ELR (cell line): ENCODE measurements around the gene IQCN.
A peak's percentile ranks its signal among the peaks of the same experiment; 100 is the strongest.

ENCODE experiments used
- DNase-seq: peaks from one replicate; pipeline ENCODE4 v3.0.0-alpha.2; 2015; ENCODE audit warnings: low read depth

IQCN gene

DNA sequence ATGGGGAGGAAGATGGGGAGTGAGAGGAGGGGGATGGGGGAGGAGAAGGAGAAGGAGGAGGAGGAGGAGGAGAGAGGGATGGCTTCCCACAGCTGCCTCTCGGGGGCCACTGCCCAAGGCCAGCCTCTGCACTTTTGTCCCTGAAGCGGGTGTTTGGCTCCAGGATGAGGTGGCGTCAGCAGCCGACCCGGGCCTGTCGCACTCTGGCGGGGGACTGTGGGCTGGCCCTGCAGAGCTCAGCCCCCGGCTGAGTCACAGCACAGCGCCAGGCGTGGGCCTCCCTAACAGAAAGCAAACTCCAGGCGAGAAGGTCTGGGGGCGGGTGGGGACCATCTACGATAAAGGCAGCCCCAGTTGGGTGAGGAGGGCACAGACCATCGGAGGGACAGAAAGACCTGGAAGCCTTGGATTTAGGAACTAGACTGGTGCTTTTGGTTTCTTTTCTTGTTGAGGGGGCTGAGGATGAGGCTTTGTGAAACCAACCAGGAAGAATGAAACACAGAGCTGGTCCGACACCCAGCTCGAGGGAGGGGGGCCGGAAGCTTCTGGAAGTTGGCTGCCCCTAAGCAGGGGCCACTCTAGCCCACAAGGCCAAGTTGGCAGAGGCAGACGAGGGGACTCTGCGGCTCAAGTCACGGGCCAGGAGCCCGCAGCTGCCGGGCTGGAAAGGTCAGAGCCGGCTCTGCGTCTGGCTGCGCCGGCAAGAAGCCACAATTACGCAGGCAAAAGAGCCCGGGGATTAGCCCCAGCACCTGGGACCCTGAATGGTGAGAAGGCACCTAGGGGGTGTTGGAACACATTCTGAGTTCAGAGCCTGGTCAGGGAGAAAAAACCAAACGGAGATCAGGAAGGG is 30.4 kb upstream of the IQCN start:
- peak; percentile 83 for DNase-seq

GRCh38 chr19:18304208-18304457 is 29.9 kb upstream of the IQCN start:
- DNase-seq: no peak

GRCh38 chr19:18301718-18302111 is 27.5 kb upstream of the IQCN start:
- DNase-seq: no peak

DNA sequence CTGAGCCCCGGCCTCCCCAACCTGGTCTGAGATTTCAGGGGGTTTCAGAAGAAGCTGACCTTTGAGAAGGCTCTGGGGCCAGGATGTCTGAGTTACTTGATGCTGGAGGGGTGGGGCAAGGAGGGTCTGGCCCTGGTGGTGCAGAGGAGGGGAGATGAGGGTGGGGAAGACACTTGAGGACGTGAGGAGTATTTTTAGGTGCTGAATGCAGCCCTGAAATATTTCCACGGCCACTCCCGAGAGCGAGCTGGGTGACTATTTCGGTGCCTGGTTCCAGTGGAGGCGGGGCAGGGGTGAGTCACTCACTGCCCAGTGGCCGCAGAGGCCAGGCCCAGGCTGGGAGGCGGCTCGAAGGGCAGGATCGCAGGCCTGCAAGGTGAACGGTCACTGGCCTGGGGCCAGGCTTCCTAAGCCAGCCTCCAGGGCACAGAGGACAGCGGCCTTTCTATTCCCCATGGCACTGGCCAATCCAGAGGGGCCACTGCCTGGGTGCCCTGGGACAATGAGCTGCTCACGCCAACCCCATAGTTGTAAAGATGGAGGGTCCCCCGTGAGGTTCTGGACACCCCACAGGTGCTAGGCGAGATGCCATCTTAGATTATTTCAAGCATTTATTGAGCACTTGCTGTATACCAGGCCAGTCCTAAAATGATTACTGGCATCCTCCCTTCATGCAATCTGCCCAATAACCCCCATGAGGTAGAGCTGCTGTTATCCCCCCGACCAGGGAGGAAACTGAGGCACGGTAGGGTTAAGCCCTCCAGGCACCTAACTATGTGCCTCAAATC is 26.9 kb upstream of the IQCN start:
- peak; percentile 85 for DNase-seq

DNA sequence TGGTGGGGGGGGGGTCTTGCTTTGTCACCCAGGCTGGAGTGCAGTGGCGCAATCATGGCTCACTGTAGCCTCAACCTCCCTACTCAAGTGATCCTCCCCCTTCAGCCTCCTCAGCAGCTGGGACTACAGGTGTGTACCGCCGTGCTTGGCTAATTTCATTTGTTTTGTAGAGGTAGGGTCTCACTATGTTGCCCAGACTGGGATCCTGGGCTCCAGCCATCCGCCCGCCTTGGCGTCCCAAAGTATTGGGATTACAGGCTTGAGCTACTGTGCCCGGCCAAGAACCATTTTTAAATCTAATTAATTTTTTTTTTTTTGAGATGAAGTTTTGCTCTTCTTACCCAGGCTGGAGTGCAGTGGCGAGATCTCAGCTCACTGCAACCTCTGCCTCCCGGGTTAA is 25.4 kb upstream of the IQCN start:
- no peak for DNase-seq

- peak; percentile 48 for DNase-seq
Observed at GRCh38 chr19:18298601-18299000, 24.3 kb upstream of the IQCN start.

DNA sequence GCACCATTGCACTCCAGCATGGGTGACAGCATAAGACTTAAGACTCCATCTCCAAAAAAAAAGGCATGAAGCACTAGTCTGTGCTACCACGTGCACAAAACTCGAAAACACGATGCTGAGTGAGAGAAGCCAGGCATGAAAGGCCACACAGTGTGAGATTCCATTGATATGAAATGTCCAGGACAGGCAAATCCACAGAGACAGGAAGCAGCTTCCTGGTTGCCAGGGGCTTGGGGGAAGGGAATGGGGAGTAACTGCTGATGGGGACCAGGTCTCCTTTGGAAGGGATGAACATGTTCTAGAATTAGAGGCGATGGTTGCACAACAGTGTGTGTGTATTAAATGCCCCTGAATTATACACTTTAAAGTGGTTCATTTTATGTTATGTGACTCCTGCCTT is 23.1 kb upstream of the IQCN start:
- no peak for DNase-seq

GRCh38 chr19:18295034-18295451 is 20.8 kb upstream of the IQCN start:
- DNase-seq: no peak

DNA sequence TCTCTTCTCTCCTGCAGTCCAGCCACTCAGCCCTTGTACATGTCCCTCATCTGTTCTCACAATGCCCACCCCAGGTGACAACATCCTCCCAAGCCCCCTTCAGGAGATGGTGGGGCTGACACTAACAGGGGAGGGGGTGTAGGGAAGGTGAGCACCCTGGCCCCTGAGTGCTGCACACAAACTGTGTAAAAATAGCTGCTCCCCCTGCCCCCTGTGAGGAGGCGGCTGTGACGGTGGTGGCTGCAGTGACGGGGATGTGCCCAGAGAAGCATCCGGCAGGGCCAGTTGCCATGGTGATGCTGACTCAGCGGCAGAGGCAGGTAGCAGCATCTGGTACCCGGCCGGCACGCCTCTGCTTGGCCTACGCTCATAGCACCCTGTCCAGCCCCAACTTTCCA is 20.2 kb upstream of the IQCN start:
- no peak for DNase-seq

GRCh38 chr19:18293642-18294466 is 19.6 kb upstream of the IQCN start:
- no peak for DNase-seq

DNA sequence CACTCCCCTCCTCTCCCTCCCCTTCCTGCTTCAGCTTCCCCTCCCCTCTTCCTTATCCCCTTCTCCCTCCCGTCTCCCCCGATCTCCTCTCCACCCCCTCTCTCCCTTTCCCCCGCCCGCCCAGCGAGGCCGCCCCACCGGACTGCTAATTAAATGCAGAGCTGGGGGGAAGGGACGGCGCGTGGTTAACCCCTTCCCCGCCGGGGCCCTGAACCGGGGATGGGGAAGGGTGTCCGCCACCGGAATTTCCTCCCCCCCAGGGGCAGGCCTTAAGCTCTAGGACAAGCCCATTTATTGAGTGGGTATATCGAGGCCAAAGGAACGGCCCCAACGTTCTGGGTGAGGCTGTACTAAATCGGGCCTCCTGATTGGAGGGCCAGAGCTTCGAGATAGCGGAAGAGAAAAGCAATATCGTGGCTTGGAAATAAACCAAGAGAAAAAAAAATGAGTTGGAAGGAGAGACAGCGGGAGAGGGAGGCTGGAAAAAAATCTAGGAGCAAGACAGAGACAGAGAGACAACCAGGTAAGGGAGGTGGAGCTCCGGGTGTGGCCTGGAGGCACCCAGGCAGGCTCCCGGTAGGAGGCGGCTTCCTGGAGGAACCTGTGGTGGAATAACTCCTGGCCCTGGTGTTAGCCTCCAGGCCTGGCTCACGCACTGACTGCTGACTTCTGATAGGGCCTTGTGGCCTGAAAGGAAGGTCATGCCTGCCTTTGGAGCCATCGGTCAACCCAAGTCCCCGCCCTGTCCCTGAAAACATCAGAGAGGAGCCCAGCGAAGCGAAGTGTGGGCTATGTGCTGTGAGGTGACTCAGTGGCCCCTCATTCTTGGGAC is 18.8 kb upstream of the IQCN start:
- peak; percentile 79 for DNase-seq

- DNase-seq: no peak
Observed at GRCh38 chr19:18292462-18292809, 18.2 kb upstream of the IQCN start.

DNA sequence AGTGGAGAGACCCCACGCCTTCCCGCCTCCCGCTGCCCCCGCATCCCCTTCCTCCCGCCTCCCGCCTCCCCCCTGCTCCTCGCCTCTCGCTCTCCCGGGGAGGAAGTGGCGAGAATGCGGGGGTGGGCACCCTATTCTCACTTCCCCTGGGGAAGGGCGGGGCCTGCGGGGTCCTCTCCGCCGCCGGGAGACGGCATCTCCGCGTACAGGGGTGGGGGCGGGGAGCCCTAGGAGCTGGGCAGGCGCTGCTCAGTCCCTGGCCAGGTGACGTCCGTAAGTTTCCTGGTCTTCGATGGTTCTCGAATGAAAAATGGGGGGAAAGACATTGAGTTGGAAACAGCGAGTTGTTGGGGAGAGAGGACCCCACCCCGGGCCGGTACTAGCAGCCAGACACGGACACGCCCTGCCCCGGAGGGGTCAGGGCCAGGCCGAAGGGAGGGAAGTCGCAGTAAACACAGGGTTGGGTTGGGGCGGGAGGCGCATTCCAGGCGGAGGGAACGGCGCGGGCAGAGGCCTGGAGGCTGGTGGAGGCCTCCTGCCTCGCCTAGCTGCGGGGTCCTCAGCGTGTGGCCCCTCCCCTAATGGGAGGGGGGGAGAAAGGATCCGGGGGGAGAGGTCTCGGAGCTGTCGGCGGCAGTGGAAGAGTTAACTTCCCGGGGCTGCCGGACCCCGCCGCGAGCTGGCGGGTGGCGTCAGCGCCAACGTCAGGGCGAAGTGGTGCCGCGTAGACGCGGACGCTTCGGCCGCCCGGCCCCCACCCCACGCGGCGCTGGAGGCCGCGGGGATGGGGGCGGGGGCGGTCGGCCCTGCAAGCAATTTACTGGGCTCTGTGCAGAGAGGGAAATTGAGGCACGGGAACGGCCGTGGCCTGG is 17.6 kb upstream of the IQCN start:
- DNase-seq: peak; percentile 71

DNA sequence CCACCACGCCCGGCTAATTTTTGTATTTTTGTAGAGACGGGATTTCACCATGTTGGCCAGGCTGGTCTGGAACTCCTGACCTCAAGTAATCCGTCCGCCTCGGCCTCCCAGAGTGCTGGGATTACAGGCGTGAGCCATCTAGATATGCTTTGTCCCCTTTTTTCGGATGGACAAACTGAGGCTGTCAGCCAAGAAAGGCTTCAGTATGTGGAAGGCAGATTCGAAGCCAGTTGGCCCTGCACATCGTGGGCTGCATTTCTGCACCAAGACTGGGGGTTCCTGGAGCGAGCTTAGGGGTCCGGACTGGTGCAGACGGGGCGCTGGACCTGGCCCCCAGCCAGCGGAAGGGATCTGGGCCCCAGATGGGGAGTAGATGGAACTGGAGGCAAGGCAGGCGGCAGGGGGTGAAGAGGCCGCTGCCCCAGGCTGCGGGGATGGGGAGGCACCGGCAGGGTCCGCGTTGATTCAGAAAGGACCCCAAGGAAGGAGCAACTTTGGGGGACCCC is 16.8 kb upstream of the IQCN start:
- DNase-seq: no peak

- DNase-seq: no peak
Observed at GRCh38 chr19:18290302-18291018, 16.2 kb upstream of the IQCN start.

DNA sequence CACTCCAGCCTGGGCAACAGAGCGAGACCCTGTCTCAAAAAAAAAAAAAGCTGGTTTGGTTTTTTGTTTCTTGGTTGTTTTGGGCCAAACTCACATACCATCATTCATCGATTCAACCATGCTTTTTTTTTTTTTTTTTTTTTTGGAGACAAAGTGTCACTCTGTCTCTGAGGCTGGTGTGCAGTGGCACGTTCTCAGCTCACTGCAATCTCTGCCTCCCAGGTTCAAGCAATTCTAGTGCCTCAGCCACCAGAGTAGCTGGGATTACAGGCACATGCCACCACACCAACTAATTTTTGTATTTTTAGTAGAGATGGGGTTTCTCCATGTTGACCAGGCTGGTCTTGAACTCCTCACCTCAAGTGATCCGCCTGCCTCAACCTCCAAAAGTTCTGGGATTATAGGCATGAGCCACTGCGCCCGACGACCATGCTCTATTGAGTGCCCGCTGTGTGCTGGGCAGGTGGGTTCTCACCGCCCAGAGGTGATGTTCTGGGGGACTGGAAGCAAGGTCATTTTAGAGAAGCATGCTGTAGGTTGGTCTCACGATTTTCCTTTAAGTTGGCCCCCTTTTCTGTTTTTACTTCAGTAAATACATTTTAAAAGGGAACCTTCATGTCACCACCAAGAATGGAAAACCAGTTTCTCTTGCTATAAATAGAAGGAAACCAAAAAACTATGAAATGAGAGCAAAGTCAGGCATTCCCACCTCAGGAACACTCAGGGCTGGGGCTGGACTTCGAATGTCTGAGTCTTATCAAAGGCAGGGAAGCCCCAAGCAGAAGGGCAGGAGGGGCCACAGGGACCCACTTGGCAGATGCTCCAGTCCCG is 15.4 kb upstream of the IQCN start:
- DNase-seq: no peak

DNA sequence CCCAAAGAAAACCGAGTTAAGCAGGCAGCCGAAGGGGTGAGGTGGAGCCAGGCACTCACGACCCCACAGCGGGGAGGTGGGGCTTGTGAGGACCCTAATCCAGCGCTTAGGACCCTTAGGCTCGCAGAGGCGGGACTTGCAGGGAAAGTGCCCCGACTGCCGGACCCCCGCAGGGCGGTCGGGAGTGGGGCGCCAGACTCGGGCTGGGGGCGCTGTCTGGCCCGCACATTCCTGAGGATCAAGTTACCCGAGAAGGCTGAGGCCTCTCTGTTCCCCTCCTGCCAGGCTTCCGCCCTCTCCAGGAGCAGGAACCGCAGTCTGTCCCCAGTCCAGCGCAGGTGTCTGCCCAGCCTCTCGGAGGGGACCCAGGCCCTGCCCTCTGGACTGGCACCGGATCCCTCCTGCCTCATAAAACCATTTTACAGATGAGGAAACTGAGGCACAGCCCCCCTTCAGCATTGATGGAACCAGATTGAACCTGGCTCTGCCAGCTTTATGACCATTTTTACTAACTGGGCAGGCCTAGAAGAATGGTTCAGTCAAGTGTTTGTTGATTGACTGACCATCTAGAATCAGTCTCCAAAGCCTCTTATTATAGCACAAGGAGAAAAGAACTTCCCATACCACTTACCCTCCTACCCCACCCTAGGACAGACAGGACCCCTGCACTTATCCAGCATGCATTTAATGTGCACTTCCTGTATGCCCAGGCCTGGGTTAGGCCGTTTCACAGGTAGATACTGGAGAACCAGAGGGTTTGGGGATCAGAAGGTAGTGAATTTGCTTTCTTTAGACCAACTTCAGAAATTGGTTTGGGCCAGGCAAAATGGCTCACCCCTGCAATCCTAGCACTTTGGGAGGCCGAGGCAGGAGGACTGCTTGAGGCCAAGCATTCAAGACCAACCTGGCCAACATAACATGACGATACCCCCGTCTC is 13.9 kb upstream of the IQCN start:
- no peak for DNase-seq
